Smooth muscle cell (in vitro differentiated cells): ENCODE results near the gene CHD9. TPM values are rescaled to one million over a fixed set of nuclear protein-coding genes. Genes with fewer than 3 reads are reported as not detected.

ENCODE experiments used
- DNase-seq: peaks from one replicate; lab custom pipeline; 2025; ENCODE audit not compliant: unreplicated experiment; lab: John Stamatoyannopoulos, UW
- H2AFZ ChIP-seq: fragments of 200-600 bp; sonication (generic); 2 replicates; pipeline ENCODE4 v1.6.0; 2016; ENCODE audit warnings: antibody characterized with exemption, low read depth, mild to moderate bottlenecking
- H3F3A ChIP-seq: fragments of 200-600 bp; sonication (generic); 2 replicates; pipeline ENCODE4 v1.6.0; 2017; ENCODE audit warnings: antibody characterized with exemption, low read depth
- H3K27ac ChIP-seq: fragments of 200-600 bp; sonication (generic); 2 replicates; pipeline ENCODE4 v1.5.1; 2016; ENCODE audit warnings: low read depth, mild to moderate bottlenecking
- H3K27me3 ChIP-seq: fragments of 200-600 bp; sonication (generic); 2 replicates; pipeline ENCODE4 v1.6.1; 2016; ENCODE audit warnings: low read depth, mild to moderate bottlenecking
- H3K36me3 ChIP-seq: fragments of 200-600 bp; sonication (generic); 2 replicates; pipeline ENCODE4 v1.5.1; 2016; ENCODE audit warnings: low read depth
- H3K4me1 ChIP-seq: fragments of 200-600 bp; sonication (generic); 2 replicates; pipeline ENCODE4 v1.5.1; 2016; ENCODE audit warnings: low read depth
- H3K4me2 ChIP-seq: fragments of 200-600 bp; sonication (generic); 2 replicates; pipeline ENCODE4 v1.6.0; 2016; ENCODE audit warnings: mild to moderate bottlenecking
- H3K4me3 ChIP-seq: fragments of 200-600 bp; sonication (generic); 2 replicates; pipeline ENCODE4 v1.5.1; 2016; ENCODE audit warnings: mild to moderate bottlenecking
- H3K79me2 ChIP-seq: fragments of 200-600 bp; sonication (generic); 2 replicates; pipeline ENCODE4 v1.6.0; 2016; ENCODE audit warnings: low read depth, mild to moderate bottlenecking
- H3K9ac ChIP-seq: fragments of 200-600 bp; sonication (generic); 2 replicates; pipeline ENCODE4 v1.6.0; 2016; ENCODE audit warnings: low read depth
- H3K9me3 ChIP-seq: fragments of 200-600 bp; sonication (generic); replicated peaks from 2 replicates; pipeline ENCODE4 v1.5.1; 2016; ENCODE audit warnings: low read depth
- H4K20me1 ChIP-seq: fragments of 200-600 bp; sonication (generic); 2 replicates; pipeline ENCODE4 v1.6.0; 2016; ENCODE audit warnings: low read depth
- CTCF ChIP-seq: fragments of 200-600 bp; sonication (generic); IDR thresholded peaks from 2 replicates; pipeline ENCODE4 v1.5.1; 2017; ENCODE audit warnings: borderline replicate concordance, mild to moderate bottlenecking, antibody characterized with exemption; ENCODE audit not compliant: insufficient read depth, poor library complexity, severe bottlenecking
- WGBS: methylation state at CpG from one replicate; pipeline ENCODE4 v1.1.7; 2016; ENCODE audit warnings: low lambda C conversion rate; 5-methylcytosine and 5-hydroxymethylcytosine counted together
- polyA plus RNA-seq: library from polyadenylated mRNA; unstranded; fragments of >200 nt; fragmentation: Nextera tagmentation; extraction: Ambion mirVana; gene quantifications from 2 replicates; pipeline ENCODE4 v1.2.1, GENCODE V29; 2016
- total RNA-seq: library from RNA; depleted of rRNA; stranded (reverse); fragments of >200 nt; gene quantifications from 2 replicates; pipeline ENCODE4 v1.2.3, GENCODE V29; 2014

Gene CHD9
- total and polyA plus RNA-seq, 2 experiments from 2014 or later = 43.7 to 117 TPM

GRCh38 chr16:53370827-53371226, 316.0 kb downstream of the CHD9 start:
- no peak for DNase-seq
- no peak overlapping the region for H2AFZ ChIP-seq
- no peaks in the 10 kb centered on the region for H3K4me1 ChIP-seq
- no peak overlapping the region for H3K27ac ChIP-seq
- no peak overlapping the region for H3K9ac ChIP-seq
- no peaks in the 10 kb centered on the region for H3K36me3 ChIP-seq
- H3F3A ChIP-seq = no peaks in the 10 kb centered on the region
- H3K4me3 ChIP-seq = no peak overlapping the region
- H3K79me2 ChIP-seq = no peaks in the 10 kb centered on the region
- no peaks in the 10 kb centered on the region for H4K20me1 ChIP-seq
- no peaks in the 10 kb centered on the region for H3K27me3 ChIP-seq
- no peak for TF ChIP-seq CTCF
- H3K9me3 ChIP-seq = no peaks in the 10 kb centered on the region
- no peak overlapping the region for H3K4me2 ChIP-seq

GRCh38 chr16:53372992-53373871, 318.4 kb downstream of the CHD9 start:
- Histone ChIP-seq H3F3A (no peaks in the 10 kb centered on the region), H4K20me1 (no peaks in the 10 kb centered on the region), H3K4me2 (no peak overlapping the region), H3K4me3 (no peak overlapping the region), H3K4me1 (no peaks in the 10 kb centered on the region), H3K27me3 (no peaks in the 10 kb centered on the region), H2AFZ (no peak overlapping the region), H3K79me2 (no peaks in the 10 kb centered on the region), H3K9ac (no peak overlapping the region), H3K27ac (no peak overlapping the region), H3K36me3 (no peaks in the 10 kb centered on the region), H3K9me3 (no peaks in the 10 kb centered on the region)
- no peak for TF ChIP-seq CTCF
- WGBS = 93% methylated on average over 56 of the region's 56 CpGs
- DNase-seq = no peak

- no peak for TF ChIP-seq CTCF
Measured at GRCh38 chr16:53374800-53375199, 320.0 kb downstream of the CHD9 start.

GRCh38 chr16:53378138-53378537, 323.3 kb downstream of the CHD9 start:
- TF ChIP-seq CTCF = no peak
- H3K9me3 ChIP-seq = no peaks in the 10 kb centered on the region
- H3F3A ChIP-seq = no peaks in the 10 kb centered on the region
- H3K4me1 ChIP-seq = no peaks in the 10 kb centered on the region
- no peaks in the 10 kb centered on the region for H3K27me3 ChIP-seq
- H3K4me3 ChIP-seq = no peak overlapping the region
- H2AFZ ChIP-seq = no peak overlapping the region
- 50% methylated on average over 5 of the region's 5 CpGs for WGBS
- H3K79me2 ChIP-seq = no peaks in the 10 kb centered on the region
- H3K4me2 ChIP-seq = no peak overlapping the region
- no peak overlapping the region for H3K9ac ChIP-seq
- DNase-seq = no peak
- no peaks in the 10 kb centered on the region for H3K36me3 ChIP-seq
- no peaks in the 10 kb centered on the region for H4K20me1 ChIP-seq
- H3K27ac ChIP-seq = no peak overlapping the region

More at GRCh38 chr16:53374800-53375199, 320.0 kb downstream of the CHD9 start:
- H3K4me3 ChIP-seq = no peak overlapping the region
- no peaks in the 10 kb centered on the region for H3K36me3 ChIP-seq
- no peaks in the 10 kb centered on the region for H3K9me3 ChIP-seq
- H3F3A ChIP-seq = no peaks in the 10 kb centered on the region
- no peaks in the 10 kb centered on the region for H3K79me2 ChIP-seq
- no peak overlapping the region for H3K9ac ChIP-seq
- no peaks in the 10 kb centered on the region for H3K27me3 ChIP-seq
- H2AFZ ChIP-seq = no peak overlapping the region
- no peak for DNase-seq
- no peak overlapping the region for H3K4me2 ChIP-seq
- H3K4me1 ChIP-seq = no peaks in the 10 kb centered on the region
- WGBS = 99% methylated on average over 5 of the region's 5 CpGs
- H3K27ac ChIP-seq = no peak overlapping the region
- H4K20me1 ChIP-seq = no peaks in the 10 kb centered on the region
